CD4-positive, alpha-beta T cell treated with Interleukin-6 for 4 hours (primary cell): ENCODE measurements around the gene EPHB3.
"Not testable (repeated sequence)": the region's sequence is repeated elsewhere in the genome, so short reads cannot be mapped to it uniquely, and the experiment has no call there.

ENCODE experiments used
- DNase-seq: peaks from one replicate; pipeline ENCODE4 v3.0.0-alpha.2; 2020; ENCODE audit warnings: mixed read lengths

The EPHB3 gene

GRCh38 chr3:184601576-184602371 lies 40.2 kb downstream of the EPHB3 start:
- DNase-seq, result no peak

GRCh38 chr3:184602372-184603150 lies 41.0 kb downstream of the EPHB3 start:
- DNase-seq, result no peak

- DNase-seq, result no peak
Observed at GRCh38 chr3:184603151-184604030, 41.8 kb downstream of the EPHB3 start.

- no peak for DNase-seq
Observed at GRCh38 chr3:184604039-184604601, 42.5 kb downstream of the EPHB3 start.

GRCh38 chr3:184604615-184605290 lies 43.2 kb downstream of the EPHB3 start:
- no peak for DNase-seq

- DNase-seq, result peak; percentile 15
Observed at GRCh38 chr3:184608209-184608608, 46.6 kb downstream of the EPHB3 start.

GRCh38 chr3:184609476-184610244 lies 48.1 kb downstream of the EPHB3 start:
- DNase-seq, result no peak

GRCh38 chr3:184610245-184610871 lies 48.8 kb downstream of the EPHB3 start:
- no peak for DNase-seq

GRCh38 chr3:184611607-184612281 lies 50.2 kb downstream of the EPHB3 start:
- DNase-seq, result no peak

GRCh38 chr3:184615396-184615795 lies 53.8 kb downstream of the EPHB3 start:
- no peak for DNase-seq

GRCh38 chr3:184616436-184616835 lies 54.9 kb downstream of the EPHB3 start:
- DNase-seq, result no peak

- DNase-seq, result not testable (repeated sequence)
Observed at GRCh38 chr3:184617306-184617705, 55.7 kb downstream of the EPHB3 start.

- DNase-seq, result no peak
Observed at GRCh38 chr3:184618811-184619210, 57.2 kb downstream of the EPHB3 start.

GRCh38 chr3:184619369-184619768 lies 57.8 kb downstream of the EPHB3 start:
- DNase-seq, result peak; percentile 21

- no peak for DNase-seq
Observed at GRCh38 chr3:184619787-184620430, 58.3 kb downstream of the EPHB3 start.

- DNase-seq, result no peak
Observed at GRCh38 chr3:184620475-184621119, 59.0 kb downstream of the EPHB3 start.

- DNase-seq, result not testable (repeated sequence)
Observed at GRCh38 chr3:184622156-184622555, 60.6 kb downstream of the EPHB3 start.

GRCh38 chr3:184626923-184627322 lies 65.3 kb downstream of the EPHB3 start:
- DNase-seq, result no peak

- DNase-seq, result no peak
Observed at GRCh38 chr3:184629555-184630160, 68.1 kb downstream of the EPHB3 start.
